Measurements from ENCODE around the gene CRACR2A.

DNA sequence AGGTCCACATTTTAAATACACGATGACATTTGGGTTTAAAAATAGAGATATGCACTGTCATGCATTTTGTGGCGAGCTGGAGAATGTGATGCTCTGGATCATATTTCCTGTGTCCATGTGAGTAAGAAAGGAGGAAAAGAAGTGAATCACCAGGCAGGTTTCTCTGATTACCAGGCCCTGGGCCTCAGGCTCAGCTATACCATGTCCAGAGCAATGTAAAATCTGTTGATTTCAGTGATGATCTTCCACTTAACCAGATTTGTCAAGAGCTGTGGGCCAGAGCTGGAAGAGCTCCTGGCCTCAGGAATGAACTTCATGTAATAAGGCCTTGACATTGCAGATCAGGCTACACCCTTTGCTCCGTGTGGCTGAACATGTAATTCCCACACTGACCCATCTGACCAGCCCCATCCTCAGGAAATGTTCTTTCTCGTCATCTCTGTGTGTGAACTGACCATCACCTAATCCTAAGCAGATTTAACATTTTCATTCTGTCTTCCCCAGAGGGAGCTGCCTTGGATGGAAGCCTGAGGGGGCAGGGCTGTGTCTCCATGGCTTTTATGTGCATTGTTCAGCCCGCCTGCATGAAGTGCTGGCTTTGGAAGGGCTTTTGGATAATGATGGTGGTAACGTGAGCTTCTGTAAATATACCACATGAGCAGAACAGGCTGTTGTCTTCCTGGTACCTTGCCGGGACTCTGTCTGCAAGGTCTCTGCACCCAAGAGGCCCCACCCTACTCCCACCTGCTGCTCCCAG lies 54.5 kb downstream of the CRACR2A start:
- TF ChIP-seq CTCF (conservative IDR thresholded peaks at IDR 0.05; ENCODE audit: low read depth, low read length) = no peak
- no peak for TF ChIP-seq EZH2 (IDR thresholded peaks at IDR 0.05; ENCODE audit: low read length, unreplicated experiment)
- no peak for TF ChIP-seq EZH2phosphoT487 (IDR thresholded peaks at IDR 0.05; ENCODE audit: borderline replicate concordance, low read length)
